MCF 10A (cell line): ENCODE measurements around the gene SLC25A13. TPM values are rescaled to one million over a fixed set of nuclear protein-coding genes. Genes with fewer than 3 reads are reported as not detected.

ENCODE experiments used
- BruUV-seq: library from RNA; stranded (reverse); fragments of 400-500 nt; replicated peaks from 2 replicates; lab custom pipeline; 2021; lab: Mats Ljungman, UMichigan
- CTCF ChIA-PET: fragments of 300-600 bp; sonication (Branson Sonifier 250); formaldehyde crosslinking; extraction: SDS; loops from one replicate; lab custom pipeline; 2021; ENCODE audit warnings: antibody characterized with exemption, inconsistent platforms; lab: Yijun Ruan, JAX
- POLR2A ChIA-PET: fragments of 300-600, 350-650 bp; sonication (Branson Sonifier 250); formaldehyde crosslinking; extraction: SDS; loops from one replicate; lab custom pipeline; 2020; ENCODE audit warnings: antibody characterized with exemption, inconsistent platforms; lab: Yijun Ruan, JAX
- DNase-seq: peaks from one replicate; pipeline ENCODE4 v3.0.0-alpha.2; 2018; ENCODE audit not compliant: unreplicated experiment
- H3K27ac Mint-ChIP-seq: one replicate; pipeline ENCODE4 v1.8.0; 2022; ENCODE audit warnings: mild to moderate bottlenecking, low read depth, mixed read lengths; ENCODE audit not compliant: unreplicated experiment
- H3K27me3 Mint-ChIP-seq: one replicate; pipeline ENCODE4 v1.8.0; 2022; ENCODE audit warnings: mixed read lengths; ENCODE audit not compliant: insufficient read depth, unreplicated experiment
- H3K36me3 Mint-ChIP-seq: one replicate; pipeline ENCODE4 v1.8.0; 2022; ENCODE audit warnings: mild to moderate bottlenecking, moderate library complexity, mixed read lengths; ENCODE audit not compliant: insufficient read depth, unreplicated experiment
- H3K4me1 Mint-ChIP-seq: one replicate; pipeline ENCODE4 v1.8.0; 2022; ENCODE audit warnings: mixed read lengths; ENCODE audit not compliant: insufficient read depth, unreplicated experiment
- H3K4me3 Mint-ChIP-seq: one replicate; pipeline ENCODE4 v1.8.0; 2022; ENCODE audit warnings: mild to moderate bottlenecking, moderate library complexity, mixed read lengths; ENCODE audit not compliant: unreplicated experiment
- H3K9me3 Mint-ChIP-seq: one replicate; pipeline ENCODE4 v1.8.0; 2022; ENCODE audit warnings: mixed read lengths; ENCODE audit not compliant: unreplicated experiment
- intact Hi-C: fragments of 100-400 bp; cut with micrococcal nuclease; formaldehyde crosslinking; loops from 2 replicates; pipeline ENCODE4 v1.14.1; 2022
- total RNA-seq: library from RNA; stranded (reverse); gene quantifications from 2 replicates; pipeline ENCODE4 v1.2.3, GENCODE V29; 2022
- TF ChIP-seq, protein P1 (sequence below): fragments of 200-600 bp; IDR thresholded peaks from one replicate; pipeline ENCODE4 v1.8.0; 2022; ENCODE audit warnings: antibody characterized with exemption, mild to moderate bottlenecking; ENCODE audit not compliant: unreplicated experiment

SLC25A13 gene
- total RNA-seq, 1 experiment from 2014 or later = 28.6 TPM

DNA sequence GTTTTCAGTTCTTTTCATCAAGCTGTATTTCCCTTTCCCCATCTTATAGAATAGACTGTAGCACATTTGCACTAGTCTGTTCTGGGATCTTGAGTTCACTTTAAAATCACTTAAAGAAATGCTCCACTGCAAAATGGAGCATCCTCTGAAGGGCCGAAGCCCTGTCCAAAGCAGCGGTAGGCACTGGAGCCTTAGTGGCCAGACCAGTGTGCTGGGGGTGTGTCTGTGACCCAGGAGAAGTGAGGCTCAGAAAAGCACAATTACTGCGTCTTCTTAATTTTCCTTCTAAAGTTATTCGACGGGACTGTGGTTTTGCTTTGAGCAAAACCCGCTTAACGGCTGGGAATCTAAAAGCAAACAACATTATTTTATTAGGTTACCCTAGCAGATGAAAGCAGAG is 205.7 kb downstream of the SLC25A13 start:
- Mint-ChIP-seq H3K36me3 (peaks cover 12% of the 10 kb centered on the region), H3K4me3 (no peak overlapping the region), H3K27me3 (peaks cover 9% of the 10 kb centered on the region), H3K27ac (no peak overlapping the region), H3K9me3 (no peaks in the 10 kb centered on the region), H3K4me1 (no peaks in the 10 kb centered on the region)
- intact Hi-C loops = no loop called here
- no peak for DNase-seq
- ChIA-PET POLR2A (interaction anchor here (0.8 kb wide), 1 partner anchor 208 kb away, joined by 3 read pairs; no protein-coding TSS in a partner anchor), CTCF (interaction anchor here (0.6 kb wide), 3 partner anchors 26 to 949 kb away, joined by 3 to 5 read pairs (median 3); no protein-coding TSS in a partner anchor)
- TF ChIP-seq, protein P1, sequence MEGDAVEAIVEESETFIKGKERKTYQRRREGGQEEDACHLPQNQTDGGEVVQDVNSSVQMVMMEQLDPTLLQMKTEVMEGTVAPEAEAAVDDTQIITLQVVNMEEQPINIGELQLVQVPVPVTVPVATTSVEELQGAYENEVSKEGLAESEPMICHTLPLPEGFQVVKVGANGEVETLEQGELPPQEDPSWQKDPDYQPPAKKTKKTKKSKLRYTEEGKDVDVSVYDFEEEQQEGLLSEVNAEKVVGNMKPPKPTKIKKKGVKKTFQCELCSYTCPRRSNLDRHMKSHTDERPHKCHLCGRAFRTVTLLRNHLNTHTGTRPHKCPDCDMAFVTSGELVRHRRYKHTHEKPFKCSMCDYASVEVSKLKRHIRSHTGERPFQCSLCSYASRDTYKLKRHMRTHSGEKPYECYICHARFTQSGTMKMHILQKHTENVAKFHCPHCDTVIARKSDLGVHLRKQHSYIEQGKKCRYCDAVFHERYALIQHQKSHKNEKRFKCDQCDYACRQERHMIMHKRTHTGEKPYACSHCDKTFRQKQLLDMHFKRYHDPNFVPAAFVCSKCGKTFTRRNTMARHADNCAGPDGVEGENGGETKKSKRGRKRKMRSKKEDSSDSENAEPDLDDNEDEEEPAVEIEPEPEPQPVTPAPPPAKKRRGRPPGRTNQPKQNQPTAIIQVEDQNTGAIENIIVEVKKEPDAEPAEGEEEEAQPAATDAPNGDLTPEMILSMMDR = no peak
- BruUV-seq = no TSS peak

DNA sequence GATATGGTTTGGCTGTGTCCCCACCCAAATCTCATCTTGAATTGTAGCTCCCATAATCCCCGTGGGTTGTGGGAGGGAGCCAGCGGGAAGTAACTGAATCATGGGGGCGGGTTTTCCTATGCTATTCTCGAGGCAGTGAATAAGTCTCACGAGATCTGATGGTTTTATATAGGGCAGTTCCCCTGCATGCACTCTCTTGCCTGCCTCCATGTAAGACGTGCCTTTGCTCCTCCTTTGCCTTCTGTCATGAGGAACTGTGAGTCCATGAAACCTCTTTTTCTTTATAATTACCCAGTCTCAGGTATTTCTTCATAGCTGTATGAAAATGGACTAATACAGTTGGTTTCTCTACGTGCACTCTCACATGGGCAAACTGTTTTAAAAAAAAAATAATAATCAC is 207.7 kb downstream of the SLC25A13 start:
- intact Hi-C loops = no loop called here
- peaks cover under 1% of the 10 kb centered on the region for H3K36me3 Mint-ChIP-seq
- ChIA-PET CTCF (no interaction called here), POLR2A (no interaction called here)
- H3K4me3 Mint-ChIP-seq = no peak overlapping the region
- no peaks in the 10 kb centered on the region for H3K4me1 Mint-ChIP-seq
- no peaks in the 10 kb centered on the region for H3K9me3 Mint-ChIP-seq
- H3K27ac Mint-ChIP-seq = no peak overlapping the region
- TF ChIP-seq, protein P1 = no peak
- no peak for DNase-seq
- BruUV-seq = no TSS peak
- peaks cover 29% of the 10 kb centered on the region for H3K27me3 Mint-ChIP-seq

DNA sequence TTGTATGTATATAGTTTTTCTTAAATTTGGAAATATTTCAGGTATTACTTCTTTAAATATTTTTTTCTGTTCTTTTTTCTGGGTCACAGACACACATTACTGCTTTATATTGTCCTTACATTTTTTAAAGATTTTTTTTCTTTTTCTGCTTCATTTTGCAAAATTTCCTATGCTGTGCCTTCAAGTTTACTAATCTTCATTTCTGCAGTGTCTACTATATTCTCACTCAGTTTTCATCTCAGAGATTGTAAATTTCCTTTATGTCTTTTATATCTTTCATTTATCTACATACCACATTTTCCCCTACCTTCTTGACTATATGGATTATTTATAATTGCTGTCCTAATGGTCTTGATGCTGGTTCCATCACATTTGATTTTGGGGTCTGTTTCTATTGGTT is 210.5 kb downstream of the SLC25A13 start:
- TF ChIP-seq, protein P1 = no peak
- DNase-seq = no peak
- Mint-ChIP-seq H3K4me1 (no peaks in the 10 kb centered on the region), H3K27ac (no peak overlapping the region), H3K4me3 (no peak overlapping the region), H3K36me3 (no peaks in the 10 kb centered on the region), H3K27me3 (peaks cover 34% of the 10 kb centered on the region), H3K9me3 (no peaks in the 10 kb centered on the region)
- intact Hi-C loops = no loop called here
- CTCF ChIA-PET = no interaction called here
- BruUV-seq = no TSS peak
- POLR2A ChIA-PET = no interaction called here

DNA sequence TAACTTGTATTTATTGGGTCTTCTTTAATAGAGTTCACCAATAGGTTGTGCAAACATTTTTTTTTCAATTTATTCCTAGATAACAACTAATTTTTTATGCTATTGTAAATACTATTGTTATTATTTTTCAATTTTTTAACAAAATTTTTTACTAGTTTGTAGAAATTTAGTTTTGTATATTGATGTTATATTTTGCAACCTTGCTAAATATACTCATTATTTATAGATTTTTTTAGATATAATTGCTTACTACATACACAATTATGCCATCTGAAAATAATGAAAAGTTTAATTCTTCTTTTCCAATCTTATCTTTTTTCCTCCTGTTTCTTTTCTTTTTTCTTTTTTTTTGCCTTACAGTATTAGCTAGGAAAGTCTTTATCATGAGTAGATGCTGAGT is 216.9 kb downstream of the SLC25A13 start:
- H3K4me1 Mint-ChIP-seq = no peaks in the 10 kb centered on the region
- peaks cover 29% of the 10 kb centered on the region for H3K27me3 Mint-ChIP-seq
- ChIA-PET POLR2A (no interaction called here), CTCF (no interaction called here)
- H3K36me3 Mint-ChIP-seq = no peaks in the 10 kb centered on the region
- no peak overlapping the region for H3K27ac Mint-ChIP-seq
- intact Hi-C loops = no loop called here
- no peak overlapping the region for H3K4me3 Mint-ChIP-seq
- TF ChIP-seq, protein P1 = no peak
- no TSS peak for BruUV-seq
- H3K9me3 Mint-ChIP-seq = no peaks in the 10 kb centered on the region
- no peak for DNase-seq
